Right lobe of liver (tissue), 6 donors: Measurements from ENCODE around the gene ST8SIA6. TPM values are rescaled to one million over a fixed set of nuclear protein-coding genes. Genes with fewer than 3 reads are reported as not detected.

Experiments
- ATAC-seq, 4 donors: fragments of 200-7000 bp; cut with Tn5 transposase; one replicate each; pipeline ENCODE4 v1.9.1; 2020; ENCODE audit warnings: mild to moderate bottlenecking in 4 of 4, moderate library complexity in 4 of 4
- DNase-seq, 3 donors: peaks; one replicate each; pipeline ENCODE4 v3.0.0-alpha.2; 2020
- H3K27ac ChIP-seq, 3 donors: fragments of 200-600 bp; one replicate each; pipeline ENCODE4 v1.8.0; 2022
- H3K27me3 ChIP-seq, 2 donors: fragments of 200-600 bp; one replicate each; pipeline ENCODE4 v1.8.0; 2022
- H3K36me3 ChIP-seq, 4 donors: fragments of 200-600 bp; sonication (generic) in 1 of 4; one replicate each; pipeline versions ENCODE4 v1.5.1 to v1.8.0; 2017 to 2022; ENCODE audit warnings: control low read depth in 1 of 4
- H3K4me1 ChIP-seq, 4 donors: fragments of 200-600 bp; sonication (generic) in 1 of 4; one replicate each; pipeline versions ENCODE4 v1.5.1 to v1.8.0; 2017 to 2022; ENCODE audit warnings: control low read depth in 1 of 4
- H3K4me3 ChIP-seq, 3 donors: fragments of 200-600 bp; one replicate each; pipeline ENCODE4 v1.8.0; 2022
- H3K9me3 ChIP-seq, 4 donors: fragments of 200-600 bp; sonication (generic) in 1 of 4; one replicate each; pipeline versions ENCODE4 v1.5.1 to v1.8.0; 2017 to 2022; ENCODE audit warnings: control low read depth in 1 of 4
- CTCF ChIP-seq, 4 donors: fragments of 200-600 bp in 3 of 4; fragments of 450-650 bp in 1 of 4; IDR thresholded peaks; one replicate each; pipeline versions ENCODE4 v1.5.1 to v1.8.0; 2016 to 2022; ENCODE audit warnings: antibody characterized with exemption in 4 of 4, mild to moderate bottlenecking in 2 of 4
- POLR2A ChIP-seq: fragments of 450-650 bp; IDR thresholded peaks from one replicate; pipeline ENCODE4 v1.6.1; 2017; ENCODE audit warnings: antibody characterized with exemption, mild to moderate bottlenecking
- WGBS: methylation state at CpG from one replicate; pipeline ENCODE4 v1.1.6; 2018; ENCODE audit warnings: low coverage, low lambda C conversion rate; ENCODE audit not compliant: insufficient coverage; ENCODE audit errors: missing lambda C conversion rate; 5-methylcytosine and 5-hydroxymethylcytosine counted together
- intact Hi-C, 2 donors: fragments of 100-400 bp; cut with DNase I; formaldehyde crosslinking; loops; one replicate each; pipeline versions ENCODE4 v1.11.2 to v1.14.1; 2022
- total RNA-seq, 6 experiments: library from RNA; depleted of rRNA in 2 of 6; stranded (reverse); fragments of >200 nt in 2 of 6; fragmentation: NEBNext Ultra II Directional in 3 of 6; extraction: Animal tissue kit (Norgen Biotek cat#: 25700) in 3 of 6; gene quantifications; one replicate each; pipeline versions ENCODE4 v1.1.0 to v1.2.4, GENCODE V29; 2016 to 2023
- donor health status: DM: no; HTN: yes; CAD: no.
- donor health status: DM: no; HTN: no; CAD: no.
- donor health status: DM: no; HTN: no; CAD: no.
- donor health status: DM: no; HTN: yes; CAD: no.
- donor health status: DM: no; HTN: yes; CAD: no.

ST8SIA6 gene
- total RNA-seq, 6 experiments from 2014 or later, result 0.39 to 2.2 (median 1.4) TPM

GRCh38 chr10:17416442-17417211 is 37.8 kb downstream of the ST8SIA6 start:
- DNase-seq (no peak), ATAC-seq (no peak)
- Histone ChIP-seq H3K4me1 (no peaks in the 10 kb centered on the region), H3K4me3 (no peak overlapping the region), H3K36me3 (no peaks in the 10 kb centered on the region), H3K27me3 (no peaks in the 10 kb centered on the region), H3K9me3 (no peaks in the 10 kb centered on the region), H3K27ac (no peak overlapping the region)
- no peak for TF ChIP-seq POLR2A
- no peak for TF ChIP-seq CTCF (IDR thresholded peaks at IDR 0.05)
- 62% methylated on average over 7 of the region's 8 CpGs for WGBS
- intact Hi-C loops, result no loop called here

- TF ChIP-seq POLR2A, result no peak
- TF ChIP-seq CTCF (IDR thresholded peaks at IDR 0.05), result no peak
These were observed 39.2 kb downstream of the ST8SIA6 start for GRCh38 chr10:17415046-17415658.

GRCh38 chr10:17414484-17414883 is 39.9 kb downstream of the ST8SIA6 start:
- no peaks in the 10 kb centered on the region for H3K4me1 ChIP-seq
- H3K27ac ChIP-seq, result no peak overlapping the region
- TF ChIP-seq CTCF (IDR thresholded peaks at IDR 0.05), result no peak
- TF ChIP-seq POLR2A, result no peak
- no peak for DNase-seq
- H3K27me3 ChIP-seq, result no peaks in the 10 kb centered on the region
- ATAC-seq, result no peak
- WGBS, result 67% methylated on average over 1 of the region's 1 CpG
- H3K4me3 ChIP-seq, result no peak overlapping the region
- no peaks in the 10 kb centered on the region for H3K9me3 ChIP-seq
- H3K36me3 ChIP-seq, result no peaks in the 10 kb centered on the region
- intact Hi-C loops, result no loop called here

More at GRCh38 chr10:17415046-17415658, 39.2 kb downstream of the ST8SIA6 start:
- intact Hi-C loops, result no loop called here
- no peaks in the 10 kb centered on the region for H3K27me3 ChIP-seq
- no peak overlapping the region for H3K27ac ChIP-seq
- 79% methylated on average over 3 of the region's 3 CpGs for WGBS
- no peaks in the 10 kb centered on the region for H3K4me1 ChIP-seq
- H3K4me3 ChIP-seq, result no peak overlapping the region
- no peaks in the 10 kb centered on the region for H3K9me3 ChIP-seq
- ATAC-seq (no peak), DNase-seq (no peak)
- no peaks in the 10 kb centered on the region for H3K36me3 ChIP-seq

- no peaks in the 10 kb centered on the region for H3K27me3 ChIP-seq
- H3K4me3 ChIP-seq, result no peak overlapping the region
- no peaks in the 10 kb centered on the region for H3K4me1 ChIP-seq
- no peak for DNase-seq
- TF ChIP-seq POLR2A (no peak), CTCF (IDR thresholded peaks at IDR 0.05) (no peak)
- no peaks in the 10 kb centered on the region for H3K36me3 ChIP-seq
- WGBS, result 64% methylated on average over 2 of the region's 2 CpGs
- H3K9me3 ChIP-seq, result no peaks in the 10 kb centered on the region
- intact Hi-C loops, result no loop called here
- ATAC-seq, result no peak
- no peak overlapping the region for H3K27ac ChIP-seq
These were observed 40.5 kb downstream of the ST8SIA6 start for GRCh38 chr10:17413876-17414275.
